Activated CD8-positive, alpha-beta memory T cell treated with anti-CD3 and anti-CD28 coated beads, Interleukin-2, amount 50 U/mL, for 4 hours (primary cell): ENCODE data around the gene MGAM2.

Experiments used
- DNase-seq: peaks from one replicate; pipeline ENCODE4 v3.0.0-alpha.2; 2020

The MGAM2 gene

GRCh38 chr7:142180426-142180825 lies 68.9 kb downstream of the MGAM2 start:
- DNase-seq: no peak

DNA sequence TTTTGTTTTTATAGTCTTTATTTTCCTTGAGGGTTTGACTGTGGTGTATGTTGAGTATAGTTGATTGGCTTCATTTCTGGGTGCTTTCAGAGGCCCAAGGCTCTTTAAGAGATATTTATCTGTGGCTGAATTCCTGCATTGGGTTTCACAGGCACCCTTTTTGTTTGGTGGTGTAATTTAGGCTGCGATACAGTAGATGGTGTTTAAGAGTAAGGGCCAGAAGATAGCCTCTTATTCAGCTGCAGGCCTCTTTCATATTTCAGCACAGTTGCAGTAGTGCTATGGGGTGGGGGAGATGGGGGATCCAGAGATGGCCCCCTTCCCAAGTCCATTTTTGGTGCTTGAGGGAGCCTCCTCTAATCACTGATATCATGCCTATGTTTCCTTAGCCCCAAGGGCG lies 69.7 kb downstream of the MGAM2 start:
- no peak for DNase-seq

DNA sequence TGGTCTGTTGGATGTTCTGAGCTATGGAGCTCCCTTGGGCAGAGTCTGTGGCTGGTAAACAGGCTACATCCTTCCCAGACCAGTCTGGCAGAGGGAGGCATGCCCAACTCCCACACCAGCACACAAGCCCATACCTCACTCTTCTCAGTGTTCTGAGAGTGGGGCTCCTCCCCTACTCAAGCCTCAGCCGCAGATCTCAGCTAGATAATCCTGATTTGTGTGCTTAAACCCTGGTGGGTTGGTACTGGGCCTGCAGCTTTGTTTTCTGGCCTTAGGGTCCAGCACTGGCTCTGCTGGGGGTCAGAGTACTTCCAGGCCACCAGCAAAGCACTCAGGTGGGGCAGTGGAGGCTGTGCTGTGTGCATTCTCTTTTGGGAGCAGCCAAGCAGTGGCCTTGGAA lies 70.4 kb downstream of the MGAM2 start:
- no peak for DNase-seq

- DNase-seq: no peak
These were observed 73.6 kb downstream of the MGAM2 start for GRCh38 chr7:142185069-142185468.

- DNase-seq: no peak
These were observed 74.3 kb downstream of the MGAM2 start for GRCh38 chr7:142185801-142186200.

GRCh38 chr7:142188154-142188553 lies 76.6 kb downstream of the MGAM2 start:
- no peak for DNase-seq

DNA sequence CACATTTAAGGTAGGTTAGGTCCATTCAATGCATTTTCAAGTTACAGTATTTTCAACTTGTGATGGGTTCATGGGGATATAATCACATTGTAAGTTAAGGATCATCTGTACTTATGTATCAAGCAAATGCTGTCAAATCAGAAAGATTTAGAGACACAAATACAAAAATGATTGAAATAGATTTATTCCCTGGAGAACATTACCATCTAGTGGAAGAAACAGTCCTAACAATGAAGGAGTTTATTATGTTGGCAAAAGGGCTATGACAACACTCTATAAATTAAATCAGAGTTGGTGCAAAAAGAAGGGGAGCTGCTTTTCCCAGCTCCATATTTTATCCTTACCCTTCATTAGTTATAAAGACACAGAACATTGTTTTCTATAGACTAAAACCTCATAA lies 77.3 kb downstream of the MGAM2 start:
- DNase-seq: no peak

GRCh38 chr7:142194201-142194600 lies 82.7 kb downstream of the MGAM2 start:
- no peak for DNase-seq

DNA sequence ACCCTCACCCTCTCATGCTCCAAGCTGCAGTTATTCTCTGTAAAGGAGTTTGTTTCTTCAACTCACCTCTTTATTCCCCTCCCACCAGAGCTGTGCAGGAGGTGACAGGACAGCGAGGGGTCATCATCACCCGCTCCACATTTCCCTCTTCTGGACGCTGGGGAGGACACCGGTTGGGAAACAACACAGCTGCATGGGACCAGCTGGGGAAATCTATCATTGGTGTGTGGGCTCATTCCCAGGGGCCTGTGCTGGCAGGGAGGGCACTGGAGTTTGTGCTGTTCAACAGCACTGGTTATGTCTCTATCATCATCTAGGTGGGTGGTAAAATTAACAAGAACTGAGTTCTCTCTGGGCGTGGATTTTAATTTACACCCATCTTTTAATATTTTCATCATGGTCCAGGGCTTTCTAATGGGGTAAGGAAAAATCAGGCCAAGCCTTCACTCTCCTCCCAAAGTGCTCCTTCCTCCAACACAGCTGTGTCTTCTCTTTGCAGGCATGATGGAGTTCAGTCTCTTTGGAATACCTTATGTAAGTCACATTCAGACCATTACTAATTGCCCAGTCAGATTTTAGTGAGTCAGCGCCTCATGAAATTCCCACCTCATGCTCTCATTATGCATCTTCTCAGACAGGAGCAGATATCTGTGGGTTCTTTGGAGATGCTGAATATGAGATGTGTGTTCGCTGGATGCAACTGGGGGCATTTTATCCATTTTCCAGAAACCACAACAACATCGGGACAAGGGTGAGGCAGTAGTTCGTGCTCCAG lies 84.7 kb downstream of the MGAM2 start:
- DNase-seq: no peak

DNA sequence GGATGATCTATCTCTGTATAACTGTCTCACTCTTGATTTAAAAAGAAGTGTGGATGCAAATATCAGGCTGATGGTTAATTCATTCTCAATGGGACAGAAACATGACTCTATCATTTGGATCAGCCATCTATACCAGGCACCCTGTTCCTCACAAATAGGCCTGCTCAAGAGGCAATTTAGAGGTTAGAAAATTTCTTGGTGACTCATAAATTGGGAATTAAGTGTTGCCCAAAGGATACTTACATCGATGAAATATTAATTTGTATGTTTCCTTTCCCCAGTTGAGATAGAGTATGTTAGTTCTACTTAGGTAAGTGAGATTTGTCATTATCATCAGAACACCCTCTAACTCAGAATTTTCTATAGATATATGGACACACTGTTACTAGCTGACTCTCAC lies 88.7 kb downstream of the MGAM2 start:
- DNase-seq: no peak

DNA sequence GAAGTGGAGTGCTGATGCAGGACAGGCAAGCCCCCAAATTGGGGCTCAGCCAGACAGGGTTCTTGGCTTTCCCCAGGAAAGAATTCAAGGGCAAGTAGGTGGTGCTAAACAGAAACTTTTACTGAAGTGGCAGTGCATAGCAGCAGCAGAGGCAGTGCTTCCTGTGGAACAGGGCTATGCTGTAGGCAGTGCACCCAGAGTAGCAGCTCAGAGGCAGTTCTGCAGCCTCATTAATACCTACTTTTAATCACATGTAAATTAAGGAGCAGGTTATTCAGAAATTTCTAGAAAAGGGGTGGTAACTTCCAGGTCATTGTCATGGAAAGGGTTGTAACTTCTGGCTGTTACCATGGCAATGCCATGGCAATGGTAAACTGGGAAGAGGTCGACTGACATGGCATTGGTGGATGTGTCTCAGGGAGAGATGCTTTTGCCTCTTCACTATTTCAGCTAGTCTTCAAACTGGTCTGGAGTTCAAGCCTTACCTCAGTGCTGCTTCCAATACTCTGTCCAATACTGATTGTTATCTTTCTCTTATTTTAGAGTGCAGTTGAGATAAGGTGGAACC lies 117.1 kb downstream of the MGAM2 start:
- no peak for DNase-seq

- no peak for DNase-seq
These were observed 120.2 kb downstream of the MGAM2 start for GRCh38 chr7:142231716-142232115.

DNA sequence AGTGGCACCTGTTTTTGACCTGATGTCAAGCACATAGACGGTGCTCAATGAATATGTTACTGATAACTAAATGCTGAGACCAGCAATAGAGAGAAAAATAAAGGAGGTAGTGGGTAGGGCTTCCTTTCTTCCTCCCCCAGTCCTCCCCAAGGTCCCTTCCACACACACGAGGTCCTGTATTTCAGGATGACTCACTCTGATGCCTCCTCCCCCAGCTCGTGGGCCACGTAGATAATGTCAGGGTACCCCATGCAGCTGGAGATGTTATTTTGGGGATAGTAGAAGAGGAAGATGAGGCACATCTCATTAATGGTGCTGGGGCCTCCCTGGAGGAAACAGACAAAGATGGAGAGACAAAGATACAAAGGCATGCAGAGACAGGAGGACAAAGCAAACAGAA lies 129.0 kb downstream of the MGAM2 start:
- no peak for DNase-seq

DNA sequence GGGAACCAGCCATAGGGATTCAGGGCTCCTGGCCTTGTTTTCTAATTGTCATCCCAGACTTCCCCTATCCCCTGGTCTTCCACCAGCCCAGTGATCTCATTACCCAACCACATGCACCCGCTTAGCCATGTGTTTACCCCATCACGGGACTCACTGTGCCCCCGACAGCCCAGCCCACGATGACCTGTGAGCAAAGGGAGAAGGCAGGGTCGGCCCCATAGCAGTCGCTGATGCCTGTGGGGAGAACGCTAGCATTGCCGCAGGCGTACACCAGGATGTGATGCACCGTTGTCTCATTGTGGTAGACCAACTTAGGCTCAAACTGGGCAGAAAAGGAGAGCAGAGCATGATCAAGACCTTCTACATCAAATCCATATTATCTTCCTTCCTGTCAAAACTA lies 132.3 kb downstream of the MGAM2 start:
- no peak for DNase-seq

- DNase-seq: no peak
These were observed 136.9 kb downstream of the MGAM2 start for GRCh38 chr7:142248166-142249160.

- no peak for DNase-seq
These were observed 138.4 kb downstream of the MGAM2 start for GRCh38 chr7:142249918-142250317.

GRCh38 chr7:142250705-142251104 lies 139.2 kb downstream of the MGAM2 start:
- no peak for DNase-seq

DNA sequence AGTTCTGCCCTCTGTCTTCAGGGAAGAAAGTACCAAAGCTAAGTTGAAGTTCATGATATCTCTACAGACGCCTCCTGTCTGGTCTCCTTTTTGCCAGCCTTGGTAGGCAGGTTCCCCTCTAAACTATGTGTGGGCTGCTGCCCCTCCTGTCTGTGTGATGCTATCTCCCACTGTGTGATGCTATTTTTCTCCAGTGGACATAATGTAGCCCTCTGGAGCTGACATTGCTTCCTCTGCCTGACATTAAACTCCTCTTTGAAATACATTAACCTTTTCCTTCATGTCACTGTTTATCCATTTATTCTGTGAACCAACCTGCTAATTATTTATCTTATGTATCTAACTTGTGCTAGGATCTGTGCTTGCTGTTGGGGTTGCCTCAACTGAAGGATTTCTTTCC lies 146.4 kb downstream of the MGAM2 start, which contains the start of gene PRSS58:
Gene PRSS58 (minus strand): TSS at position 101 of the 400 bp plus-strand sequence. CDS start 351 bp downstream, outside the sequence.
- no peak for DNase-seq

GRCh38 chr7:142263598-142264380 lies 152.3 kb downstream of the MGAM2 start:
- no peak for DNase-seq
